HPDE6-E6E7 (cell line): ENCODE results near the gene SLC2A11.
A peak's percentile ranks its signal among the peaks of the same experiment; 100 is the strongest.
"Not testable (repeated sequence)": the region's sequence is repeated elsewhere in the genome, so short reads cannot be mapped to it uniquely, and the experiment has no call there.

Experiments used
- DNase-seq: peaks from one replicate; pipeline ENCODE4 v3.0.0; 2011; ENCODE audit warnings: missing footprints; ENCODE audit errors: extremely low spot score

The SLC2A11 gene

GRCh38 chr22:23847310-23847920, 10.3 kb upstream of the SLC2A11 start:
- DNase-seq = no peak

GRCh38 chr22:23847991-23848864, 9.4 kb upstream of the SLC2A11 start:
- DNase-seq = no peak

GRCh38 chr22:23849009-23850006, 8.4 kb upstream of the SLC2A11 start:
- DNase-seq = peak; percentile 78

GRCh38 chr22:23850136-23850611, 7.5 kb upstream of the SLC2A11 start:
- DNase-seq = no peak

GRCh38 chr22:23856721-23857605, 712 bp upstream of the SLC2A11 start:
- no peak for DNase-seq

- no peak for DNase-seq
Observed at GRCh38 chr22:23858484-23858815, 775 bp downstream of the SLC2A11 start.

GRCh38 chr22:23859201-23859600, 1.5 kb downstream of the SLC2A11 start:
- no peak for DNase-seq

- not testable (repeated sequence) for DNase-seq
Observed at GRCh38 chr22:23860187-23860586, 2.5 kb downstream of the SLC2A11 start.

- peak; percentile 44 for DNase-seq
Observed at GRCh38 chr22:23862103-23862502, 4.4 kb downstream of the SLC2A11 start.

GRCh38 chr22:23864499-23865154, 7.0 kb downstream of the SLC2A11 start:
- not testable (repeated sequence) for DNase-seq

- no peak for DNase-seq
Observed at GRCh38 chr22:23868580-23868979, 10.9 kb downstream of the SLC2A11 start.

- no peak for DNase-seq
Observed at GRCh38 chr22:23874871-23875270, 17.2 kb downstream of the SLC2A11 start.

- no peak for DNase-seq
Observed at GRCh38 chr22:23875801-23876200, 18.1 kb downstream of the SLC2A11 start.

GRCh38 chr22:23877566-23877965, 19.9 kb downstream of the SLC2A11 start:
- DNase-seq = no peak

- DNase-seq = no peak
Observed at GRCh38 chr22:23878219-23878618, 20.5 kb downstream of the SLC2A11 start.

GRCh38 chr22:23882370-23882769, 24.7 kb downstream of the SLC2A11 start:
- DNase-seq = no peak

- DNase-seq = no peak
Observed at GRCh38 chr22:23883658-23884057, 26.0 kb downstream of the SLC2A11 start.

GRCh38 chr22:23884140-23884539, 26.5 kb downstream of the SLC2A11 start:
- DNase-seq = no peak

GRCh38 chr22:23888615-23889401, 31.1 kb downstream of the SLC2A11 start:
- no peak for DNase-seq

GRCh38 chr22:23889620-23890019, 31.9 kb downstream of the SLC2A11 start:
- no peak for DNase-seq
